RWPE1 (cell line): ENCODE measurements around the gene RBM47.
"Not testable (repeated sequence)": the region's sequence is repeated elsewhere in the genome, so short reads cannot be mapped to it uniquely, and the experiment has no call there.

Experiments
- CTCF ChIA-PET: fragments of 350-600 bp; sonication (Branson Sonifier 250); formaldehyde crosslinking; extraction: SDS; loops from one replicate; lab custom pipeline; 2021; lab: Yijun Ruan, JAX
- POLR2A ChIA-PET: fragments of 400-600 bp; formaldehyde crosslinking; extraction: SDS; loops from one replicate; lab custom pipeline; 2020; ENCODE audit warnings: antibody characterized with exemption; ENCODE audit not compliant: low non-redundant PET; lab: Yijun Ruan, JAX
- DNase-seq: peaks from one replicate; pipeline ENCODE4 v3.0.0; 2012; ENCODE audit warnings: low spot score
- H3K27ac ChIP-seq: fragments of 450-650 bp; 2 replicates; pipeline ENCODE4 v1.5.1; 2017
- TF ChIP-seq, protein P1 (sequence below): fragments of 450-650 bp; conservative IDR thresholded peaks from 2 replicates; pipeline ENCODE4 v1.5.1; 2017; ENCODE audit warnings: low read depth, mild to moderate bottlenecking

RBM47 gene

GRCh38 chr4:40564004-40564403, 65.7 kb downstream of the RBM47 start:
- H3K27ac ChIP-seq: no peak overlapping the region
- DNase-seq: no peak
- CTCF ChIA-PET: no interaction called here
- POLR2A ChIA-PET: no interaction called here
- TF ChIP-seq, protein P1, sequence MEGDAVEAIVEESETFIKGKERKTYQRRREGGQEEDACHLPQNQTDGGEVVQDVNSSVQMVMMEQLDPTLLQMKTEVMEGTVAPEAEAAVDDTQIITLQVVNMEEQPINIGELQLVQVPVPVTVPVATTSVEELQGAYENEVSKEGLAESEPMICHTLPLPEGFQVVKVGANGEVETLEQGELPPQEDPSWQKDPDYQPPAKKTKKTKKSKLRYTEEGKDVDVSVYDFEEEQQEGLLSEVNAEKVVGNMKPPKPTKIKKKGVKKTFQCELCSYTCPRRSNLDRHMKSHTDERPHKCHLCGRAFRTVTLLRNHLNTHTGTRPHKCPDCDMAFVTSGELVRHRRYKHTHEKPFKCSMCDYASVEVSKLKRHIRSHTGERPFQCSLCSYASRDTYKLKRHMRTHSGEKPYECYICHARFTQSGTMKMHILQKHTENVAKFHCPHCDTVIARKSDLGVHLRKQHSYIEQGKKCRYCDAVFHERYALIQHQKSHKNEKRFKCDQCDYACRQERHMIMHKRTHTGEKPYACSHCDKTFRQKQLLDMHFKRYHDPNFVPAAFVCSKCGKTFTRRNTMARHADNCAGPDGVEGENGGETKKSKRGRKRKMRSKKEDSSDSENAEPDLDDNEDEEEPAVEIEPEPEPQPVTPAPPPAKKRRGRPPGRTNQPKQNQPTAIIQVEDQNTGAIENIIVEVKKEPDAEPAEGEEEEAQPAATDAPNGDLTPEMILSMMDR: no peak

GRCh38 chr4:40563401-40563800, 66.3 kb downstream of the RBM47 start:
- ChIA-PET CTCF (no interaction called here), POLR2A (no interaction called here)
- H3K27ac ChIP-seq: no peak overlapping the region
- no peak for DNase-seq
- TF ChIP-seq, protein P1: no peak

GRCh38 chr4:40562681-40563080, 67.0 kb downstream of the RBM47 start:
- CTCF ChIA-PET: interaction anchor here (0.5 kb wide), 1 partner anchor 12 kb away, joined by 4 read pairs; no protein-coding TSS in a partner anchor
- POLR2A ChIA-PET: no interaction called here

DNA sequence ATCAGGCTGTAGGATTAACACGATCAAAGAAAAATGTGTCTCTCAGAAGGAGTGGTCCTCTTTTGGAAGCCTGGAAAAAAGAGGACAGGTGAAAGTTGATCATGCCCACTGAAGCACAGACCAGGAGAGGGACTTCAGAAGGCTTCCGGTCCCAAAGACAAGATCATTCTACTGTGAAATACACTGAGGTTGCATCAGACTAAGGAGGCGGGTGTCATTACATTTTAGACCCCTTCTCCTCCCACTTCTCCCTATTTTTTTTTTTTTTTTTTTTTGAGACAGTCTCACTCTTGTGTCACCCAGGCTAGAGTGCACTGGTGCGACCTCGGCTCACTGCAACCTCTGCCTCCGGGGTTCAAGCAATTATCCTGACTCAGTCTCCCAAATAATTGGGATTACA, 67.5 kb downstream of the RBM47 start:
- no peak overlapping the region for H3K27ac ChIP-seq
- DNase-seq: no peak
- TF ChIP-seq, protein P1: no peak
- ChIA-PET POLR2A (no interaction called here), CTCF (no interaction called here)

More at GRCh38 chr4:40562681-40563080, 67.0 kb downstream of the RBM47 start:
- H3K27ac ChIP-seq: no peak overlapping the region
- TF ChIP-seq, protein P1: no peak
- no peak for DNase-seq

DNA sequence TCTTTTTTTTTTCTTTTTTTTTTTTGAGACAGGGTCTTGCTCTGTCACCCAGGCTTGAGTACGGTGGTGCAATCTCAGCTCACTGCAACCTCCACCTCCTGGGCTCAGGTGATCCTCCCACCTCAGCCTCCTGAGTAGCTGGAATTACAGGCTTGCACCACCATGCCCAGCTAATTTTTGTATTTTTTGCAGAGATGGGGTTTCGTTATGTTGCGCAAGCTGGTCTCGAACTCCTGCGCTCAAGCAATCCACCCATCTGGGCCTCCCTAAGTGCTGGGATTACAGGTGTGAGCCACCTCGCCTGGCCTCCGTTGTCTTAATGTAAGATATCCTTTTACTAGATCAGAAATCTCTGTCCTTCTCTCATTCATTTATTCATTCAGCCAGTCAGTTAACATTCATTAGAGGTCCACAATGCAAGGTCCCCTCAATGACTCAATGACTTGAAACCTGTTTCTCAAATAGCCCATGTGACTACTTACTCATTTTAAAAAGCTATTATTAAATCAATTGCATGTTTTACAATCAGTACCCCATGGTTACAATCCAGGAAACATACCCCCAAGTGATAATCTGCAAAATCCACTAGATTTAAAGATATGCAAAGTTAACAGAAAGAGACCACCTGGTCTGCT, 68.0 kb downstream of the RBM47 start:
- H3K27ac ChIP-seq, CTCF ChIA-PET, DNase-seq: not testable (repeated sequence)
- POLR2A ChIA-PET: interaction anchor here (0.7 kb wide), 1 partner anchor 16 kb away, joined by 4 read pairs; no protein-coding TSS in a partner anchor

DNA sequence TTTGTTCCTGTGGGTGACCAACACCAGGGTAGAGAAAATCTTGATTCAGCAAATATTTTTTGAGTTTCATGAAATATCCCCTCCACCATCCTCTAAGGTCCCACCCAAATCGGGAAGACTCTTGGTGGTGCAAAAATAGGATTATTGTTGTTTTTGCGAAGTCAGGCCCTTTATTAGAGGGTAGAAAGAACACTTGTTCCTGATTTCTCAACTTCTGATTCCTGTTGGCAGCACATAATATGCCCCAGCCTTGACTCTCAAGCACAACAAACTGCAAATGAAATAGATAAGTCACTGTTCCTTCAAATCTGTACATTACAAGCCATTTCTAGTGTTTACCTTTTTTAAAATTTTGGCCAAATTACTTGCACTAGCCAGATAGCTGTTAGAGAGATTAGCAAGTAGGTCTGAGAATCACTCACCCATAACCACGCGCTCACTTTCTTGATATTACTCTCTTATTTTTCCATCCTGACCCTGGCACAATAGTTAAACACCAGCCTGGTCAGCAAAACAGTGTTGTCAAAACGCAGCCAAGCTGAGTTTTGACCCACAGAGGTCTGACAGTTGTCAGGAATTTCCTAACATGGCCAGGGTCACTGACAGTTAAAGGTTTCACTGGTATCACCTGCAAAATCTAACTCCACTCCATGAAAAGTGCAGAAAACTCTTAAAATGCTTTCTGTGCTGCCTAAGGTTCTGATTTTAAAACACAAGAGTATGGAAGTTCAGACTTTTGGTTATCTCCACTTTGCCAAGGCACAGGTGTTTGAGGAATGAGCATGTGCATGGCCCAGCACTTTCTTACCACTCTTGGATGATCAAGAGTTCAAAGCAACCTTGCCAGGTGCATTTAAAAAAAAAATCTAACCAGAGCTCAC, 69.8 kb downstream of the RBM47 start:
- DNase-seq: no peak
- TF ChIP-seq, protein P1: no peak
- ChIA-PET POLR2A (no interaction called here), CTCF (interaction anchor here (0.6 kb wide), 1 partner anchor 1306 kb away, joined by 6 read pairs; no protein-coding TSS in a partner anchor)
- H3K27ac ChIP-seq: no peak overlapping the region
